Immature natural killer cell (primary cell): ENCODE results near the gene RHBDD1. TPM values are rescaled to one million over a fixed set of nuclear protein-coding genes. Genes with fewer than 3 reads are reported as not detected.
A peak's percentile ranks its signal among the peaks of the same experiment; 100 is the strongest.

Source experiments
- DNase-seq, 3 donors: peaks; one replicate each; pipeline ENCODE4 v3.0.0; 2022; ENCODE audit warnings: mixed read lengths in 1 of 3
- H3K27ac Mint-ChIP-seq, 6 donors: one replicate each; pipeline ENCODE4 v1.8.0; 2020; ENCODE audit warnings: mixed read lengths in 6 of 6, mild to moderate bottlenecking in 5 of 6, inconsistent platforms in 4 of 6, moderate library complexity in 3 of 6
- H3K27me3 Mint-ChIP-seq, 3 donors: one replicate each; pipeline ENCODE4 v1.8.0; 2020 to 2021; ENCODE audit warnings: low read depth in 3 of 3, mild to moderate bottlenecking in 3 of 3, mixed read lengths in 3 of 3, moderate library complexity in 3 of 3, inconsistent platforms in 1 of 3
- H3K36me3 Mint-ChIP-seq, 3 donors: one replicate each; pipeline ENCODE4 v1.8.0; 2020; ENCODE audit warnings: mixed read lengths in 3 of 3, inconsistent platforms in 2 of 3, mild to moderate bottlenecking in 2 of 3
- H3K4me1 Mint-ChIP-seq, 2 donors: one replicate each; pipeline ENCODE4 v1.8.0; 2020; ENCODE audit warnings: inconsistent platforms in 2 of 2, mild to moderate bottlenecking in 2 of 2, mixed read lengths in 2 of 2, moderate library complexity in 1 of 2
- H3K4me3 Mint-ChIP-seq, 5 donors: one replicate each; pipeline ENCODE4 v1.8.0; 2020; ENCODE audit warnings: mild to moderate bottlenecking in 5 of 5, mixed read lengths in 5 of 5, inconsistent platforms in 3 of 5, moderate library complexity in 3 of 5
- H3K9me3 Mint-ChIP-seq, 6 donors: one replicate each; pipeline ENCODE4 v1.8.0; 2020; ENCODE audit warnings: mild to moderate bottlenecking in 6 of 6, mixed read lengths in 6 of 6, inconsistent platforms in 4 of 6, moderate library complexity in 3 of 6
- polyA plus RNA-seq, 3 donors: library from polyadenylated mRNA; unstranded; fragments of 300-500 nt; fragmentation: Illumina TruSeq; gene quantifications; one replicate each; pipeline ENCODE4 v1.2.3, GENCODE V29; 2021

The RHBDD1 gene
- polyA plus RNA-seq, 3 donors from 2014 or later: 10.3 to 19.0 (median 11.2) TPM

DNA sequence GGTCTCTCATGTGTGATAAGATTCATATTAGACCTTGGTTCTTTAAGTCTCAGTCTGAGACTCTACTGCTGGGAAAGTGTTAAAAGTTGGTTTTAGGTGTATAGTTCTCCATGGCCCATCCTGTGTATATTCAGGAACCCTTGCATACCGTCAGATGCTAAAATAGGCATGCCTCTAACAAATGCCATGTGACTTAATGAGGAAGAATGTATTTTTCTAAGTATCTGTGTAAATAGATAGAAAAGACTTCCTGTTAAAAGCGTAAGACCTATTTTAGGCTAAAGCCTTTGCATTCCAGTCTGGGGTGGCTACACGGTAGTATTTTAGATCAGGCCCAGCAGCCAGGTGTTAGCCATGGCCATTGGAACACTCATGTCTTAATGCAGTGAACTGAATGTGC is 73.3 kb downstream of the RHBDD1 start:
- H3K4me1 Mint-ChIP-seq: peaks cover 30 to 36% of the 10 kb centered on the region in 2 donors
- no peaks in the 10 kb centered on the region for H3K9me3 Mint-ChIP-seq
- no peak for DNase-seq
- peaks cover 3 to 29% (median 26%) of the 10 kb centered on the region in 3 donors for H3K36me3 Mint-ChIP-seq
- no peak overlapping the region for H3K27ac Mint-ChIP-seq
- no peak overlapping the region for H3K4me3 Mint-ChIP-seq
- H3K27me3 Mint-ChIP-seq: peaks cover 0 to 5% (median 4%) of the 10 kb centered on the region in 3 donors

DNA sequence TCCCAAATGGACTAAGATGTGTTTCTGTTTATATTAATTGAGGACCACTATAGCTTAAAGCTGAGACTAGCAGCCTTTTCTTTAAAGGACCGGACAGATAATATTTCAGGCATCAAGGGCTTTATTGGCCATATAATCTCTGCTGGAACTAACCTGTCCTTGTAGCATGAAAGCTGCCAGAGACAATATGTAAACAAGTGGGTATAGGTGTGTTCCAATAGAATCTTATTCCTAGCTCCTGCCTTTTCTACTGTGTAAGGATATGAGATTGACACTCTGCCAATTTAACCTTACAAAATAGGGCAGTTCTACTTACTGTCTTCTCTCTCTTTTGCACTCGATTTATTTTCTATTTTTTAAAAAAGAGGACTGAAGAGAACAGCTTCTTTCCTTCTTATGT is 74.0 kb downstream of the RHBDD1 start:
- peaks cover 26 to 32% of the 10 kb centered on the region in 2 donors for H3K4me1 Mint-ChIP-seq
- no peak for DNase-seq
- peaks cover 3 to 35% (median 28%) of the 10 kb centered on the region in 3 donors for H3K36me3 Mint-ChIP-seq
- peaks cover 0 to 5% (median 4%) of the 10 kb centered on the region in 3 donors for H3K27me3 Mint-ChIP-seq
- no peaks in the 10 kb centered on the region for H3K9me3 Mint-ChIP-seq
- no peak overlapping the region for H3K27ac Mint-ChIP-seq
- H3K4me3 Mint-ChIP-seq: no peak overlapping the region

DNA sequence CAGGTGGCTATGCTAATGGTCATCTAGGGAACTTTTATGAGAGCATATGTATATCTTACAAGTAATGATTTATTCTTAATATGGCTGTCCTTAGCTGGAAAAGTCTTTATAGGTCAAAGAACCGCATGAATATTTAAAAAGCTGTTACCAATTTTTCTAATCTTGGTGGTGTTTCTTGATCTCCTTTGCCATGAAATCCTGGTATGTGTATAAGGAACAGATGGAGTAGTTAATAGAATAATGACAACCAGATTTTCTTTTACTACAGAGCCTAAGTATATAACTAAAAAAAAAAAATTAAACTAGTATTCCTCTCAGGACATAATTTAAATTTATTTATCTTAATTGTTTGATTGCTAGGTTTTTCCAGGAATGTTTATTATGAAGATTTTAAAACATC is 74.5 kb downstream of the RHBDD1 start:
- no peaks in the 10 kb centered on the region for H3K9me3 Mint-ChIP-seq
- no peak overlapping the region for H3K4me3 Mint-ChIP-seq
- H3K36me3 Mint-ChIP-seq: peaks cover under 1 to 40% (median 33%) of the 10 kb centered on the region in 3 donors
- DNase-seq: no peak
- peaks cover 21 to 27% of the 10 kb centered on the region in 2 donors for H3K4me1 Mint-ChIP-seq
- peaks cover 0 to 4% (median 2%) of the 10 kb centered on the region in 3 donors for H3K27me3 Mint-ChIP-seq
- no peak overlapping the region for H3K27ac Mint-ChIP-seq

DNA sequence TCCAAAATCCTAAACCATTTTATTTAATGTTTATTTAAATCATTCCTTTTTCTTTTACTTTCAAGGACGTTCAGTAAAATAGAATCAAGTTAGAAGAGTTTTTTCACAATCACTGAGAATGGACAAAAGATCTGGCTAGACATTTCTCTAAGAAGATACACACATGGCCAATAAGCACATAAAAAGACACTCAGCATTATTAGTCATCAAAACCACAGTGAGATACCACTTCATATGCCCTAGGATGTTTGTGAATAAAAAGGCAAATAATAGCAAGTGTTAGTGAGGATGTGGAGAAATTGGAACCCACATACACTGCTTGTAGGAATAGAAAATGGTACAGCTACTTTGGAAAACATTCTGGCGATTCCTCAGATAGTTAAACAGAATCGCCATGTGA is 76.1 kb downstream of the RHBDD1 start:
- H3K36me3 Mint-ChIP-seq: peaks cover 0 to 41% (median 38%) of the 10 kb centered on the region in 3 donors
- no peak for DNase-seq
- H3K4me1 Mint-ChIP-seq: peaks cover 5 to 11% of the 10 kb centered on the region in 2 donors
- H3K9me3 Mint-ChIP-seq: no peaks in the 10 kb centered on the region
- H3K27me3 Mint-ChIP-seq: no peaks in the 10 kb centered on the region
- H3K27ac Mint-ChIP-seq: no peak overlapping the region
- no peak overlapping the region for H3K4me3 Mint-ChIP-seq

DNA sequence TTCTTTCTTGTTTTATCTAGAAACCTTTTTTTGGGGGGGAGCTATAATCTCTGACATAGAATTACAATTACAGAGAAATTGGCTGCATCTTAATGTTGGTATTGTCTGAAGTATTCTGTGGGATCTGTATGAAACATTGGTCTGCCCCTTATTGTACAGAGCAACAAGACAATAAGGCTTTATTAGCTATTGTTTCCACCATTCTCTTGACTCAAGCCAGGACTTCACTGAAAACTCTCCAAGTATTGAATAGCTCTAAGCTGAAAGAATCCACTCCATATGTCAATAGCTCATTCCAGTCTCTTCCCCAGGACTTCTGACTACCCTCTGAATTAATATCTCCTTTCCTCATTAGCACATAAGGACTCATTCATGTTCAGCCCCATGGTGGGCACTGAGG is 77.8 kb downstream of the RHBDD1 start:
- no peak overlapping the region for H3K27ac Mint-ChIP-seq
- H3K9me3 Mint-ChIP-seq: no peaks in the 10 kb centered on the region
- H3K4me3 Mint-ChIP-seq: no peak overlapping the region
- DNase-seq: no peak
- peaks cover 0 to 38% (median 37%) of the 10 kb centered on the region in 3 donors for H3K36me3 Mint-ChIP-seq
- H3K27me3 Mint-ChIP-seq: no peaks in the 10 kb centered on the region
- peaks cover 4 to 6% of the 10 kb centered on the region in 2 donors for H3K4me1 Mint-ChIP-seq

DNA sequence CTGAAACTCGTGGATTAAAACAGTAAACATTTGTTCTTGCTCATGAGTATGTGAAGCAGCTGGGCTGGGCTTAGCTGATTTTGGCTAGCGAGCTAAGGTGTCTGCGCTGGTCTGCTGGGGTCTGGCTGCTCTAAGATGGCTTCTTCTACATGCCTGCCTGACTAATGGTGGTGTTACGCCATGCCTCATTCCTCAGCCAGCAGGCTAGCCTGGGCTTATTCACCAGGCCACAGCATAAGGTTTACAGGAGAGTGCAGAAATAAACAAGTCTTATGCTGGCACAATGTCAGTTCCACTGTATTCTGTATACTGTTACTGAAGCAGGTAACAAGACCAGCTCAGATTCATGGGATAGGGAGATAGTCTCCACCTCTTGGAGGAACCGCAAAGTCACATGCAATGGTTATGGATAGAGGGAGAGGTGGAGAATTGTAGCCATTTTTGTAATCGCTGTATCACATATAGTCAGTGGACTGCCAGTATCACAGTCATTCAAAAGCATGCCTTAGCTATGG is 80.0 kb downstream of the RHBDD1 start:
- peaks cover 0 to 30% (median 24%) of the 10 kb centered on the region in 3 donors for H3K36me3 Mint-ChIP-seq
- H3K27me3 Mint-ChIP-seq: no peaks in the 10 kb centered on the region
- peaks cover 4 to 6% of the 10 kb centered on the region in 2 donors for H3K4me1 Mint-ChIP-seq
- no peak overlapping the region for H3K27ac Mint-ChIP-seq
- no peak overlapping the region for H3K4me3 Mint-ChIP-seq
- no peaks in the 10 kb centered on the region for H3K9me3 Mint-ChIP-seq
- DNase-seq: no peak

DNA sequence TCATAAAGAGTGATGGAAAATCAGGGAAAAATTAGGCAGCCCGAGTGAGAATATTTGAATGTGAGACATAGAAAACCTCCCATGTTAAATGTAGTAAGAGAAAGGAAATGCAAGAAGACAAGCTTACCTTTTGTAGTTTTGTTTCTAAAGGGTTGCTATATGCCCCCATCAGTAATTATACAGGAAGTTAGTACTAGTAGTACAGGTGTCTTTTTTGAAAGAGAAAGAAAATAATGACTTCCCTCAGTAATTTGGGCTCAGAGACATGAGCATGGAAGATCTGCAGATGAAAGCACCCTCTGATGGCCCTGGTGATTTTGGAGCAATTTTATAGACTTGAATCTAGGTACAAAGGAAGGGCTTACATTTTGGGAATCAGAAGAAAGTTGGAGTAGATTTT is 80.8 kb downstream of the RHBDD1 start:
- Mint-ChIP-seq H3K4me1 (peaks cover 2 to 5% of the 10 kb centered on the region in 2 donors), H3K9me3 (no peaks in the 10 kb centered on the region), H3K27ac (no peak overlapping the region), H3K27me3 (no peaks in the 10 kb centered on the region), H3K36me3 (peaks cover 0 to 35% (median 28%) of the 10 kb centered on the region in 3 donors), H3K4me3 (no peak overlapping the region)
- DNase-seq: no peak

DNA sequence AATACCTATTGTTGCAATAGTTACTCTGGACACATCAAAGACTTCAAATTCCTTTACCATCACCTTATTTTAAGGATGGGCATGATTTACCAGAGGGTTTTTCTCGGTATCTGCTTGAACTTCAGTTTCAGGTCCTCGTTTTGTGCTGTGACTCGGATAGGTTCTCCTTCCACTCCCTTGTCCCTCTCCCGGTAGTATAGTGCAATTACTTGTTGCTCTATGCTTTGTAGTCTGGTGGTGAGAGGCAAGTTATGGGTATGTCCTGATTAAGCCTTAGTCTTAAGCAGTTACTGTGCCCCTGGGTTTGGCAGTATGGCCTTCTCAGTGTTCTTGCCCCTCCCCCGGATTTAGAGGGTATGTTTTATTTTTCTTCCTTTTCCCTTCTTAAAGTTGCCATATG is 96.6 kb downstream of the RHBDD1 start:
- Mint-ChIP-seq H3K27me3 (peaks cover 0 to 6% (median 0%) of the 10 kb centered on the region in 3 donors), H3K9me3 (no peaks in the 10 kb centered on the region), H3K4me1 (peaks cover 13 to 14% of the 10 kb centered on the region in 2 donors), H3K4me3 (no peak overlapping the region), H3K36me3 (peaks cover 5 to 15% (median 13%) of the 10 kb centered on the region in 3 donors), H3K27ac (no peak overlapping the region)
- no peak for DNase-seq

DNA sequence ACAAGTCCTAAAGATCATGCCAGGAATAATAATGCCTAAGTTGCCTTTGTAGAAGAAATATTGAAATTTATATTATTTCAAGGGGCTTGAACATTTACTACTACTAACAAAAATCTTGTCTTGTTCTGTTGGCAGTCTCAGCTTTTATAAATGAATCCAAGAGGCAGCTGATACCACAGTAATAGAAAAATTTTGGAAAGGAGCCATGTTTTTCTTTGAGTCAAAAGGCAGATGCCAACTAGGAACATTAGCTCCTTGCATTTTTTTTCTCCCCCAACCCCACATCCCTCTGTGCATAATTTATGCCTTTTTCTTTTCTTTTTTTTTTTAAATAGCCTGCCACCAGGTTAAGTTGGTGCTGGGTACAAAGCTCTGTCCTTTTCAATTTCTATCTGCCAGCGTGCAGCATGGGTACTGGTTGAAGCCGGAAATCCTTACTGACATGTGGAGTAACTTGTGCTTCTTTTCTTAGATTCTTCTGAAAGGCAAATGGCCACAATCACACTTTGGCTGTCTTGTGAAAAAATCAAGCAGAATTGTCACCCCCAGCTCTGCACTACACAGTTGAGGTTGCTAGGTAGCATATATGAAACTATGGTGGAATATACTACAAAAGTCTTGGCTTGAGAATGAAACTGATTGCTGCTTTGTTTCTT is 98.8 kb downstream of the RHBDD1 start:
- H3K4me3 Mint-ChIP-seq: peak overlapping the region in 3 of 5 donors; percentile 11 to 45 (median 43)
- H3K4me1 Mint-ChIP-seq: peaks cover 13 to 14% of the 10 kb centered on the region in 2 donors
- H3K27ac Mint-ChIP-seq: peak overlapping the region in 5 of 6 donors; percentile 9 to 78 (median 31)
- no peaks in the 10 kb centered on the region for H3K9me3 Mint-ChIP-seq
- peaks cover 6 to 17% (median 17%) of the 10 kb centered on the region in 3 donors for H3K36me3 Mint-ChIP-seq
- H3K27me3 Mint-ChIP-seq: peaks cover 0 to 2% (median 1%) of the 10 kb centered on the region in 3 donors
- DNase-seq: peak; percentile 0 to 31 (median 19)

DNA sequence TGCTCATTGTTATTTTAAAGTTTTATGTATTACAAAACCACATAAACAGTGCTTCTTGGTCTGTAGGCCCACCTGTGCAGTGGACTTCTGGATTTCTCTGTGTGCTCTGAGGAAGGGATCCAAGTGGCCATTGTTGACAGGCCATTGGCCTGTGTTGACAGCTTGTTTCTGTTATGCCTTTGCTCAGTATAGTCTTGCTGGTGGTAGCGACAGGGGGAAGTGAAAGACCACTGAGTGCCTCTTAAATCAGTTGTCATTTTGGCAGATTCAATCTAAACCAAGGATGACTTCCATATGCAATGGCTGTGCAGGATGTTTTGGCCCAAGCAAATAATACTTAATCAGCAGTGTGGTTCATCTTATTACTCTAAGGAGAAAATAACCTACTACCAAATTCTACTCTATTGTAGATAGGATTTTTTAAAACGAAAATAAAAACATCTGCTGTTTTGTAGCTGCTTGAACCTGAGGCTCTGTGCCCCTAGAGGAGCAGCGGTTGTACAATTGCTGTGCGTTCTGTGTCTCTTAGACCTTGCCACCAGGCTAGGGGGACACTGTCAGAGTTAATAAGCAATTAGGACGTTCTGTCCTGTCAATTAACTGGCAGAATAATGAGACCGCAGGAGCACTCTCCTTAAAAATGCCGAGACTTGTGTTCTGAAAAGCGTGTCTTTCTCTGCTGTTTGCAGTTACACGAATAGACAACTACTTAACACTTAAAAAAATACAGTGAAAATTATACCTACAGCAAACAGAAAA is 108.2 kb downstream of the RHBDD1 start:
- H3K9me3 Mint-ChIP-seq: peaks cover 4 to 15% (median 9%) of the 10 kb centered on the region in 6 donors

DNA sequence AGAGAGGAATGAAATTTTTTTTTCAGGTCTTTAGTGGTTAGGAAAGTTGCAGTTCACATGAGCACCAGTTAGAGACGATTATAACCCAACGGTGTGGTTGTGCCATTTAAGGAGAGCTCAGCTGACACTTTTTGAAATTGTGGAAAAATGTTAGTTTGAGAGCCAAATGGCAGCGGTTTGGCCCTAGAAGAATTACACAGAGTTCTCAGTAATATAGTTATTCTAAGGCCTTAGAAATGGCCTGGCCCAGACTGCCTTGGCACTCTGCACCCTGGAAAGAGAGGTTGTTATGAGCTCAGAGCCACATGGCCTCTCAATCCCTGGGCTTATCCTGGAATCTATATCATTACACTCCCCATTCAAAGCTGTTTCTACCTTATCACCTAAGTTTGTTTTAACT is 117.4 kb downstream of the RHBDD1 start:
- Mint-ChIP-seq H3K27me3 (no peaks in the 10 kb centered on the region), H3K27ac (no peak overlapping the region), H3K9me3 (peaks cover 0 to 2% (median 0%) of the 10 kb centered on the region in 6 donors), H3K4me1 (peaks cover 0 to 10% of the 10 kb centered on the region in 2 donors), H3K4me3 (no peak overlapping the region), H3K36me3 (peaks cover 0 to 26% (median 19%) of the 10 kb centered on the region in 3 donors)
- DNase-seq: no peak

More for the DNA sequence above, 108.2 kb downstream of the RHBDD1 start:
- peaks cover 18 to 29% (median 25%) of the 10 kb centered on the region in 3 donors for H3K36me3 Mint-ChIP-seq
- H3K4me3 Mint-ChIP-seq: no peak overlapping the region
- H3K4me1 Mint-ChIP-seq: peaks cover 0 to 2% of the 10 kb centered on the region in 2 donors
- H3K27me3 Mint-ChIP-seq: peaks cover 0 to 2% (median 0%) of the 10 kb centered on the region in 3 donors
- DNase-seq: no peak
- H3K27ac Mint-ChIP-seq: no peak overlapping the region

DNA sequence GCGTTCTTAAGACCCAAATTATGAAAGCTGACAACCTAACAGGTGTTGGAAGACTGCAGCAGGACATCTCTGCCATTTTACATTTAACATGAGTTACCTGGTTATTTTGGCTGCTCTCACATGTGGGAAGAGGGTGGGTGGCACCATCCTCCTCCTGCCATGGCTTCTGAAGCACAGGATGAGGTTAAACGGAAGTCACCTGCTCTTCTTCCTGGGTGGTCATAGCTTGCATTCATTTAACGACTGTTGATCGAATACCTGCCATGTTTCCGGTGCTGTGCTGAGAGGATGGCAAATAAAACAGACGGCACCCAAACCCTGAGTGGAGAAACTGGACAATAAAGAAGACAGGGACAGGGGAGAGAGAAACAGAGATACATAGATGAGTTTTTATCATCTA is 118.0 kb downstream of the RHBDD1 start:
- DNase-seq: no peak
- Mint-ChIP-seq H3K27me3 (no peaks in the 10 kb centered on the region), H3K27ac (no peak overlapping the region), H3K9me3 (peaks cover 0 to 5% (median 0%) of the 10 kb centered on the region in 6 donors), H3K4me1 (peaks cover 0 to 10% of the 10 kb centered on the region in 2 donors), H3K36me3 (peaks cover 0 to 26% (median 22%) of the 10 kb centered on the region in 3 donors), H3K4me3 (no peak overlapping the region)

DNA sequence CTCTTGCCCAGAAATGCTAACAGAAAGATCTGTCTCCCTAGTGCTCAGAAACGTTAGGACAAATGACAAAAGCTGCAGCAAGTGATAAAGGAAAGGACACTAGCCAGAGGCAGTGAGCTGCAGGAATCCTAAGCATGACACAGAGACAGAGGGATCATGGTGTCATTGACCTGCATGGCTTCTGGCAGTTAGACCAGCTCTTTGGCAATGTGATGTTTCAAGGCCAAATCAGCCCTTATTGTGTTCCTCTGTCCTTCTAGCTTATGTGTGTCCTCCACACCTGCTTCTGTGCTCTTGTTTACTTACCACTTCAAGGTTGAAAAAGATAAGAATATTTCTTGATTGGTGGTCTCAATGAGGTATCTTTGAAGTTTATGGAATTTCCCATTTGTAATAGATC is 120.8 kb downstream of the RHBDD1 start:
- Mint-ChIP-seq H3K9me3 (peaks cover 0 to 8% (median 4%) of the 10 kb centered on the region in 6 donors), H3K4me3 (no peak overlapping the region), H3K27ac (no peak overlapping the region), H3K27me3 (peaks cover 0 to 2% (median 2%) of the 10 kb centered on the region in 3 donors), H3K36me3 (peaks cover 4 to 33% (median 21%) of the 10 kb centered on the region in 3 donors), H3K4me1 (no peaks in the 10 kb centered on the region)
- DNase-seq: no peak

DNA sequence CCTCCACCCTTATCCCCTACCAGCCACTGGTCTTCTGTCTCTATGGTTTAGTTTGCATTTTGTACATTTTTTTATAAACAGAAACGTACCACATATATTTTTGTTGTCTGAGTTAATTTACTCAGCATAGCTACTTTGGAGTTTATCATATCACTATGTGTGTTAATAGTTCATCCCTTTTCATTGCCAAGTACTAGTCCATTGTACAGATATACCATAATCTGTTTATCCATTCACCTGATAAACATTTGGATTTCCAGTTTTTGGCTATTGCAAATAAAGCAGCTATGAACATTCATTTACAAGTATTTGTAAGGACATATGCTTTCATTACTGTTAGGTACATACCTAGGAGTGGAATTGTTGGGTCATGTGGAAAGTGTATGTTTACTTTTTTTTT is 123.6 kb downstream of the RHBDD1 start:
- H3K4me1 Mint-ChIP-seq: no peaks in the 10 kb centered on the region
- no peak overlapping the region for H3K4me3 Mint-ChIP-seq
- no peak for DNase-seq
- H3K9me3 Mint-ChIP-seq: peaks cover 0 to 8% (median 4%) of the 10 kb centered on the region in 6 donors
- peaks cover 0 to 2% (median 2%) of the 10 kb centered on the region in 3 donors for H3K27me3 Mint-ChIP-seq
- peaks cover 4 to 24% (median 14%) of the 10 kb centered on the region in 3 donors for H3K36me3 Mint-ChIP-seq
- no peak overlapping the region for H3K27ac Mint-ChIP-seq
